ENCODE data around the gene SLC49A3. TPM values are rescaled to one million over a fixed set of nuclear protein-coding genes. Genes with fewer than 3 reads are reported as not detected.

Gene SLC49A3
- total and polyA plus RNA-seq, 2 of the 4 experiments (the other 2 are of a cell fraction): under 0.01 to 0.32 TPM

DNA sequence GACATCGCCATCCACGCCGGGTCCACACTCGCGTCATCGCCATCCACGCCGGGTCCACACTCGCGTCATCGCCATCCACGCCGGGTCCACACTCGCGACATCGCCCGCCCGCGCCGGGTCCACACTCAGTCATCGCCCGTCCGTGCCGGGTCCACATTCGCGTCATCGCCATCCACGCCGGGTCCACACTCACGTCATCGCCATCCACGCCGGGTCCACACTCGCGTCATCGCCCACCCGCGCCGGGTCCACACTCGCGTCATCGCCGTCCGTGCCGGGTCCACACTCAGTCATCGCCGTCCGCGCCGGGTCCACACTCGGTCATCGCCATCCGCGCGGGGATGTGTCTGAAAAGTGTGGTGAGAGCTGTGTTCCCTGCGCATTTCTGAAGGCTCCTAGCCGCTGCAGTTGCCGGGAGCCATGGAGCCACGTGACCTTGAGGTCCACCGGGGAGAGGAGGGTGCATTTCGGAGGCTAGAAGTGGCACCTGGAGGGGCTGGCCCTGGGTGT lies 34.0 kb upstream of the SLC49A3 start:
- no peak overlapping the region for H4K5ac ChIP-seq (ENCODE audit: low read depth, low read length)
- H3K23ac ChIP-seq (ENCODE audit: low read depth, low read length): no peak overlapping the region
- no peak overlapping the region for H3K18ac ChIP-seq (ENCODE audit: low read depth, low read length)
- H2BK5ac ChIP-seq (ENCODE audit: low read depth, low read length, poor library complexity, severe bottlenecking): no peak overlapping the region
- no peak overlapping the region for H2AFZ ChIP-seq (replicated peaks; ENCODE audit: low read length, poor library complexity)
- peaks cover 86% of the 10 kb centered on the region for H4K20me1 ChIP-seq (ENCODE audit: insufficient read depth, low read length)
- WGBS, 2 experiments (ENCODE audit: extremely low coverage in 2 of 2, insufficient read length in 1 of 2): 99% methylated on average over 33 of the region's 61 CpGs; no CpG with 5 or more reads in 1 of the 2 experiments
- no peak overlapping the region for H4K8ac ChIP-seq (ENCODE audit: low read depth in 2 of 2, low read length in 2 of 2)
- no peak overlapping the region for H3K14ac ChIP-seq (replicated peaks; ENCODE audit: low read depth, low read length)
- H3K4me2 ChIP-seq (ENCODE audit: low read depth, low read length): no peak overlapping the region
- peaks cover 22% of the 10 kb centered on the region for H3K36me3 ChIP-seq (ENCODE audit: control insufficient read depth, insufficient read depth, low read length)
- H2BK20ac ChIP-seq (ENCODE audit: low read depth, low read length): no peak overlapping the region
- H3K9ac ChIP-seq (ENCODE audit: low read depth, low read length): no peak overlapping the region
- no peaks in the 10 kb centered on the region for H3K9me3 ChIP-seq (ENCODE audit: control insufficient read depth, insufficient read depth, low read length)
- CTCF ChIA-PET: no interaction called here
- no peak overlapping the region for H3K4me3 ChIP-seq (ENCODE audit: insufficient read depth, low read depth, low read length)
- intact Hi-C loops (cut with micrococcal nuclease) (no loop called here), dilution Hi-C loops (cut with HindIII; ENCODE audit: low sequenced_read_pairs, unreplicated experiment) (no loop called here), in situ Hi-C loops (cut with MboI; ENCODE audit: low sequenced_read_pairs) (no loop called here)
- no TSS peak for BruUV-seq (replicated peaks)
- no peaks in the 10 kb centered on the region for H3K27me3 ChIP-seq (ENCODE audit: control insufficient read depth, insufficient read depth, low read length)
- TF ChIP-seq NFE2L2 (IDR thresholded peaks at IDR 0.05; ENCODE audit: low read depth, low read length) (no peak), MXI1 (IDR thresholded peaks at IDR 0.05; ENCODE audit: borderline replicate concordance, low read depth, low read length) (no peak), CHD1 (IDR thresholded peaks at IDR 0.05; ENCODE audit: low read depth, low read length) (no peak), MAZ (IDR thresholded peaks at IDR 0.05; ENCODE audit: borderline replicate concordance, low read depth, low read length) (no peak), CEBPB (IDR thresholded peaks at IDR 0.05; ENCODE audit: low read depth, low read length) (no peak), MAFK (IDR thresholded peaks at IDR 0.05; ENCODE audit: low read depth, low read length) (no peak), POLR2A (IDR thresholded peaks at IDR 0.05; ENCODE audit: low read depth, low read length) (no peak), BHLHE40 (IDR thresholded peaks at IDR 0.05; ENCODE audit: low read depth, low read length) (no peak), RCOR1 (IDR thresholded peaks at IDR 0.05; ENCODE audit: insufficient replicate concordance, low read length) (no peak), RFX5 (IDR thresholded peaks at IDR 0.05; ENCODE audit: low read depth, low read length) (no peak), FOS (IDR thresholded peaks at IDR 0.05; ENCODE audit: low read depth, low read length) (no peak), SMC3 (IDR thresholded peaks at IDR 0.05; ENCODE audit: low read depth, low read length) (no peak), RAD21 (IDR thresholded peaks at IDR 0.05; ENCODE audit: low read length) (no peak)
- TF ChIP-seq, protein P1, sequence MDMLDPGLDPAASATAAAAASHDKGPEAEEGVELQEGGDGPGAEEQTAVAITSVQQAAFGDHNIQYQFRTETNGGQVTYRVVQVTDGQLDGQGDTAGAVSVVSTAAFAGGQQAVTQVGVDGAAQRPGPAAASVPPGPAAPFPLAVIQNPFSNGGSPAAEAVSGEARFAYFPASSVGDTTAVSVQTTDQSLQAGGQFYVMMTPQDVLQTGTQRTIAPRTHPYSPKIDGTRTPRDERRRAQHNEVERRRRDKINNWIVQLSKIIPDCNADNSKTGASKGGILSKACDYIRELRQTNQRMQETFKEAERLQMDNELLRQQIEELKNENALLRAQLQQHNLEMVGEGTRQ (IDR thresholded peaks at IDR 0.05; ENCODE audit: low read depth, low read length): no peak
- TF ChIP-seq, protein P2, sequence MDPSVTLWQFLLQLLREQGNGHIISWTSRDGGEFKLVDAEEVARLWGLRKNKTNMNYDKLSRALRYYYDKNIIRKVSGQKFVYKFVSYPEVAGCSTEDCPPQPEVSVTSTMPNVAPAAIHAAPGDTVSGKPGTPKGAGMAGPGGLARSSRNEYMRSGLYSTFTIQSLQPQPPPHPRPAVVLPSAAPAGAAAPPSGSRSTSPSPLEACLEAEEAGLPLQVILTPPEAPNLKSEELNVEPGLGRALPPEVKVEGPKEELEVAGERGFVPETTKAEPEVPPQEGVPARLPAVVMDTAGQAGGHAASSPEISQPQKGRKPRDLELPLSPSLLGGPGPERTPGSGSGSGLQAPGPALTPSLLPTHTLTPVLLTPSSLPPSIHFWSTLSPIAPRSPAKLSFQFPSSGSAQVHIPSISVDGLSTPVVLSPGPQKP (IDR thresholded peaks at IDR 0.05; ENCODE audit: borderline replicate concordance, low read depth, low read length): no peak
- no peak overlapping the region for H4K91ac ChIP-seq (ENCODE audit: insufficient read depth, low read depth, low read length)
- POLR2A ChIA-PET (ENCODE audit: unreplicated experiment): no interaction called here
- ATAC-seq (ENCODE audit: low read depth) (no peak), DNase-seq (no peak)
- H3K9me1 ChIP-seq (ENCODE audit: insufficient read depth, low read length): peaks cover 11% of the 10 kb centered on the region
- H3K4ac ChIP-seq (ENCODE audit: low read depth, low read length): no peak overlapping the region
- H2AK9ac ChIP-seq (replicated peaks; ENCODE audit: low read depth, low read length, poor library complexity): no peak overlapping the region
- H3K79me1 ChIP-seq (ENCODE audit: low read depth in 1 of 2, low read length in 2 of 2): peaks cover 11 to 61% of the 10 kb centered on the region in 2 experiments
- H2AK5ac ChIP-seq (ENCODE audit: low read depth, low read length): no peak overlapping the region
- no peak overlapping the region for H2BK15ac ChIP-seq (ENCODE audit: low read depth, low read length)
- H3K56ac ChIP-seq (ENCODE audit: extremely low read depth, insufficient read depth, low read length): no peak overlapping the region
- H3K27ac ChIP-seq (ENCODE audit: insufficient read depth, low read length): no peak overlapping the region
- no peak overlapping the region for H2BK120ac ChIP-seq (ENCODE audit: low read depth, low read length)
- peaks cover 15% of the 10 kb centered on the region for H3K4me1 ChIP-seq (ENCODE audit: control insufficient read depth, insufficient read depth, low read length)
